Mucosa of rectum (tissue), 2 donors: ENCODE data around the gene PRDM1.

Experiments used
- H3K27ac ChIP-seq, 2 donors: one replicate each; pipeline ENCODE4 v1.7.0; 2013; ENCODE audit warnings: inconsistent platforms in 2 of 2, low read depth in 2 of 2, low read length in 2 of 2
- H3K27me3 ChIP-seq, 2 donors: one replicate each; pipeline ENCODE4 v1.7.0; 2013; ENCODE audit warnings: low read length in 2 of 2; ENCODE audit not compliant: control insufficient read depth in 2 of 2, insufficient read depth in 2 of 2
- H3K36me3 ChIP-seq, 2 donors: one replicate each; pipeline ENCODE4 v1.7.0; 2013; ENCODE audit warnings: low read length in 2 of 2; ENCODE audit not compliant: control insufficient read depth in 2 of 2, insufficient read depth in 2 of 2
- H3K4me1 ChIP-seq, 2 donors: one replicate each; pipeline ENCODE4 v1.7.0; 2013; ENCODE audit warnings: low read length in 2 of 2, mild to moderate bottlenecking in 1 of 2; ENCODE audit not compliant: control insufficient read depth in 2 of 2, insufficient read depth in 2 of 2
- H3K4me3 ChIP-seq, 2 donors: one replicate each; pipeline ENCODE4 v1.7.0; 2013; ENCODE audit warnings: low read length in 2 of 2
- H3K9ac ChIP-seq, 2 donors: one replicate each; pipeline ENCODE4 v1.7.0; 2013; ENCODE audit warnings: low read length in 2 of 2, low read depth in 1 of 2, mild to moderate bottlenecking in 1 of 2
- H3K9me3 ChIP-seq, 2 donors: one replicate each; pipeline ENCODE4 v1.7.0; 2013; ENCODE audit warnings: low read length in 2 of 2; ENCODE audit not compliant: control insufficient read depth in 2 of 2
- donor health status: healthy.
- donor health status: Normal muscosa, but diverticular disease.

Gene PRDM1

DNA sequence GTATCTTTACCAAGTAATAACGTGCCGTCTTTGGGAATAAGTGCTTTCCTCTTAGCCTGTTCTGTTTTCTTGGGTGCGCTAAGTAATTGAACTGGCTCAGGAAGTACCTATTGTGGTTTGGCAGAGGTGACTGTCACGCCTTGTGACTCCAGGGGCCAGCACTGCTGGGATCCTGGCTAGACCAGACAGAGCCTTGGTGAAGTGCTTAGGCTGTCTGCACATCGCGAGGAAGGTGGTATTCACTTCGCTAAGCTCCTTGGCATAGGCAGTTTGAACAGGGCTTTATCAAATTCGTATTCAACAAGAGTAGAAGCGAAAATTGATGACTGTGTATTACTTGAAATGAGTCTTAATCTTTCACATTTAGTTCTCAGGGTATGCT is 17.6 kb downstream of the PRDM1 start:
- no peaks in the 10 kb centered on the region for H3K27me3 ChIP-seq
- no peaks in the 10 kb centered on the region for H3K9me3 ChIP-seq
- H3K4me1 ChIP-seq = peaks cover 16 to 20% of the 10 kb centered on the region in 2 donors
- H3K27ac ChIP-seq = peak overlapping the region; percentile 34 to 57
- peaks cover 19 to 30% of the 10 kb centered on the region in 2 donors for H3K36me3 ChIP-seq
- peak overlapping the region; percentile 44 to 47 for H3K9ac ChIP-seq
- peak overlapping the region; percentile 60 to 67 for H3K4me3 ChIP-seq

DNA sequence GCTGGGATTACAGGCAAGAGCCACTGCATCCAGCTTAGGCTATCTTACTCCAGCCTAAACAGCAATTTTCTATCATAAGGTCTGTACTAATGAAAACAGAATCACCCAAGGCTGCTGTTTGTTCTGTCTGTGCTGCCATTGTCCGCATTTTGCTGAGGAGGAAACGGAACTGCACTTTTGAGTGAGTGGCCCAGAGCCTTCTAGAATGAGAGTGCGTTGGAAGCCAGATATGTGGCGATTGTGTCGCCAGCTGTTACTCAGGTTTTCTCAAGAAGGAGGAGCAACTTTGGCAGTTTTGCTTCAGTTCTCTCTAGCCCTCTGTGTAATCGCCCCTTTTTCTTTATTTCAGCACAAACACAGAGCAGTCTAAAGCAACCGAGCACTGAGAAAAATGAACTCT is 18.3 kb downstream of the PRDM1 start:
- Histone ChIP-seq H3K4me1 (peaks cover 9 to 12% of the 10 kb centered on the region in 2 donors), H3K9me3 (no peaks in the 10 kb centered on the region), H3K36me3 (peaks cover 19 to 30% of the 10 kb centered on the region in 2 donors), H3K27me3 (no peaks in the 10 kb centered on the region), H3K4me3 (no peak overlapping the region), H3K9ac (no peak overlapping the region), H3K27ac (no peak overlapping the region)

DNA sequence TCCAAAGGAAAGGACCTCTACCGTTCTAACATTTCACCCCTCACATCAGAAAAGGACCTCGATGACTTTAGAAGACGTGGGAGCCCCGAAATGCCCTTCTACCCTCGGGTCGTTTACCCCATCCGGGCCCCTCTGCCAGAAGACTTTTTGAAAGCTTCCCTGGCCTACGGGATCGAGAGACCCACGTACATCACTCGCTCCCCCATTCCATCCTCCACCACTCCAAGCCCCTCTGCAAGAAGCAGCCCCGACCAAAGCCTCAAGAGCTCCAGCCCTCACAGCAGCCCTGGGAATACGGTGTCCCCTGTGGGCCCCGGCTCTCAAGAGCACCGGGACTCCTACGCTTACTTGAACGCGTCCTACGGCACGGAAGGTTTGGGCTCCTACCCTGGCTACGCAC is 18.8 kb downstream of the PRDM1 start:
- no peak overlapping the region for H3K9ac ChIP-seq
- peaks cover 11 to 12% of the 10 kb centered on the region in 2 donors for H3K4me1 ChIP-seq
- no peaks in the 10 kb centered on the region for H3K27me3 ChIP-seq
- H3K4me3 ChIP-seq = no peak overlapping the region
- H3K9me3 ChIP-seq = no peaks in the 10 kb centered on the region
- H3K27ac ChIP-seq = no peak overlapping the region
- peaks cover 19 to 30% of the 10 kb centered on the region in 2 donors for H3K36me3 ChIP-seq

DNA sequence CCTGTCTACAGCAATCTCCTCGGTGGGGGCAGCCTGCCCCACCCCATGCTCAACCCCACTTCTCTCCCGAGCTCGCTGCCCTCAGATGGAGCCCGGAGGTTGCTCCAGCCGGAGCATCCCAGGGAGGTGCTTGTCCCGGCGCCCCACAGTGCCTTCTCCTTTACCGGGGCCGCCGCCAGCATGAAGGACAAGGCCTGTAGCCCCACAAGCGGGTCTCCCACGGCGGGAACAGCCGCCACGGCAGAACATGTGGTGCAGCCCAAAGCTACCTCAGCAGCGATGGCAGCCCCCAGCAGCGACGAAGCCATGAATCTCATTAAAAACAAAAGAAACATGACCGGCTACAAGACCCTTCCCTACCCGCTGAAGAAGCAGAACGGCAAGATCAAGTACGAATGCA is 19.4 kb downstream of the PRDM1 start:
- H3K4me1 ChIP-seq = peaks cover 12 to 13% of the 10 kb centered on the region in 2 donors
- no peak overlapping the region for H3K27ac ChIP-seq
- no peaks in the 10 kb centered on the region for H3K27me3 ChIP-seq
- H3K9ac ChIP-seq = no peak overlapping the region
- no peaks in the 10 kb centered on the region for H3K9me3 ChIP-seq
- H3K4me3 ChIP-seq = no peak overlapping the region
- H3K36me3 ChIP-seq = peaks cover 19 to 30% of the 10 kb centered on the region in 2 donors

DNA sequence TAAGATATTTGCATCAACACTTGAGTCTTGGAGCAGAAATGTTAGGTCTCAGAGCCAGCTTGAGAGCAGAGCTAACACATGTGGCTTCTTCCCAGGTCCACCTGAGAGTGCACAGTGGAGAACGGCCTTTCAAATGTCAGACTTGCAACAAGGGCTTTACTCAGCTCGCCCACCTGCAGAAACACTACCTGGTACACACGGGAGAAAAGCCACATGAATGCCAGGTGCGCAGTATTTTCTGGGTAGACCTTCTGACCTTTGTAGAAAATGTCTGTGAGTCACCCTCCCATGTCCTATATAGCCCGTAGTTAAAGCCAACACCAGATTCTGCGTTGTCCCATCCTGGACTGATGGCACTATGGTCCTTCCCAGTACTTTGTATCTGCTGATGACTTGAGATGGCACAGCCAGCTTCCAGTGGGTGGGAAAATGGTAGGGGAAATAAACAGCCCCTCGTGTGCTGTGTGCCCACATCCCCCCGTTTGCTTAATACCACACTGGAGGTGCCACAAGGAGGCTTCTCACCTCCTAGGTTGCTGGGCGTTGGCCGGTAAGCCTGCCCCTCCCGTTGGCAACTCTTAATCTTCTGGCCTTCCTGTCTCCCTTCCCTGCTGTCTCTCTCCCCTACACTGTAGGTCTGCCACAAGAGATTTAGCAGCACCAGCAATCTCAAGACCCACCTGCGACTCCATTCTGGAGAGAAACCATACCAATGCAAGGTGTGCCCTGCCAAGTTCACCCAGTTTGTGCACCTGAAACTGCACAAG is 20.3 kb downstream of the PRDM1 start:
- Histone ChIP-seq H3K36me3 (peaks cover 19 to 30% of the 10 kb centered on the region in 2 donors), H3K4me1 (peaks cover 12 to 13% of the 10 kb centered on the region in 2 donors), H3K4me3 (no peak overlapping the region), H3K27me3 (no peaks in the 10 kb centered on the region), H3K9me3 (no peaks in the 10 kb centered on the region), H3K9ac (no peak overlapping the region), H3K27ac (no peak overlapping the region)

DNA sequence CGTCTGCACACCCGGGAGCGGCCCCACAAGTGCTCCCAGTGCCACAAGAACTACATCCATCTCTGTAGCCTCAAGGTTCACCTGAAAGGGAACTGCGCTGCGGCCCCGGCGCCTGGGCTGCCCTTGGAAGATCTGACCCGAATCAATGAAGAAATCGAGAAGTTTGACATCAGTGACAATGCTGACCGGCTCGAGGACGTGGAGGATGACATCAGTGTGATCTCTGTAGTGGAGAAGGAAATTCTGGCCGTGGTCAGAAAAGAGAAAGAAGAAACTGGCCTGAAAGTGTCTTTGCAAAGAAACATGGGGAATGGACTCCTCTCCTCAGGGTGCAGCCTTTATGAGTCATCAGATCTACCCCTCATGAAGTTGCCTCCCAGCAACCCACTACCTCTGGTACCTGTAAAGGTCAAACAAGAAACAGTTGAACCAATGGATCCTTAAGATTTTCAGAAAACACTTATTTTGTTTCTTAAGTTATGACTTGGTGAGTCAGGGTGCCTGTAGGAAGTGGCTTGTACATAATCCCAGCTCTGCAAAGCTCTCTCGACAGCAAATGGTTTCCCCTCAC is 21.0 kb downstream of the PRDM1 start:
- Histone ChIP-seq H3K4me3 (no peak overlapping the region), H3K9me3 (no peaks in the 10 kb centered on the region), H3K36me3 (peaks cover 19 to 30% of the 10 kb centered on the region in 2 donors), H3K27me3 (no peaks in the 10 kb centered on the region), H3K4me1 (peaks cover 13 to 15% of the 10 kb centered on the region in 2 donors), H3K9ac (no peak overlapping the region), H3K27ac (no peak overlapping the region)

DNA sequence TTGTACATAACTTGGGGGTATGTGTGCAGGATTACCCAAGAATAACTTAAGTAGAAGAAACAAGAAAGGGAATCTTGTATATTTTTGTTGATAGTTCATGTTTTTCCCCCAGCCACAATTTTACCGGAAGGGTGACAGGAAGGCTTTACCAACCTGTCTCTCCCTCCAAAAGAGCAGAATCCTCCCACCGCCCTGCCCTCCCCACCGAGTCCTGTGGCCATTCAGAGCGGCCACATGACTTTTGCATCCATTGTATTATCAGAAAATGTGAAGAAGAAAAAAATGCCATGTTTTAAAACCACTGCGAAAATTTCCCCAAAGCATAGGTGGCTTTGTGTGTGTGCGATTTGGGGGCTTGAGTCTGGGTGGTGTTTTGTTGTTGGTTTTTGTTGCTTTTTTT is 22.0 kb downstream of the PRDM1 start:
- peaks cover 19 to 30% of the 10 kb centered on the region in 2 donors for H3K36me3 ChIP-seq
- H3K4me3 ChIP-seq = no peak overlapping the region
- H3K9me3 ChIP-seq = no peaks in the 10 kb centered on the region
- H3K9ac ChIP-seq = no peak overlapping the region
- H3K27me3 ChIP-seq = no peaks in the 10 kb centered on the region
- H3K4me1 ChIP-seq = peaks cover 11 to 12% of the 10 kb centered on the region in 2 donors
- no peak overlapping the region for H3K27ac ChIP-seq

DNA sequence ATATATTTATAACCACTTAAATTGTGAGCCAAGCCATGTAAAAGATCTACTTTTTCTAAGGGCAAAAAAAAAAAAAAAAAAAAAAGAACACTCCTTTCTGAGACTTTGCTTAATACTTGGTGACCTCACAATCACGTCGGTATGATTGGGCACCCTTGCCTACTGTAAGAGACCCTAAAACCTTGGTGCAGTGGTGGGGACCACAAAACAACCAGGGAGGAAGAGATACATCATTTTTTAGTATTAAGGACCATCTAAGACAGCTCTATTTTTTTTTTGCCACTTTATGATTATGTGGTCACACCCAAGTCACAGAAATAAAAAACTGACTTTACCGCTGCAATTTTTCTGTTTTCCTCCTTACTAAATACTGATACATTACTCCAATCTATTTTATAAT is 22.9 kb downstream of the PRDM1 start:
- no peaks in the 10 kb centered on the region for H3K9me3 ChIP-seq
- peaks cover 7 to 12% of the 10 kb centered on the region in 2 donors for H3K4me1 ChIP-seq
- no peak overlapping the region for H3K9ac ChIP-seq
- no peak overlapping the region for H3K27ac ChIP-seq
- H3K4me3 ChIP-seq = no peak overlapping the region
- H3K36me3 ChIP-seq = peaks cover 19 to 30% of the 10 kb centered on the region in 2 donors
- H3K27me3 ChIP-seq = no peaks in the 10 kb centered on the region

DNA sequence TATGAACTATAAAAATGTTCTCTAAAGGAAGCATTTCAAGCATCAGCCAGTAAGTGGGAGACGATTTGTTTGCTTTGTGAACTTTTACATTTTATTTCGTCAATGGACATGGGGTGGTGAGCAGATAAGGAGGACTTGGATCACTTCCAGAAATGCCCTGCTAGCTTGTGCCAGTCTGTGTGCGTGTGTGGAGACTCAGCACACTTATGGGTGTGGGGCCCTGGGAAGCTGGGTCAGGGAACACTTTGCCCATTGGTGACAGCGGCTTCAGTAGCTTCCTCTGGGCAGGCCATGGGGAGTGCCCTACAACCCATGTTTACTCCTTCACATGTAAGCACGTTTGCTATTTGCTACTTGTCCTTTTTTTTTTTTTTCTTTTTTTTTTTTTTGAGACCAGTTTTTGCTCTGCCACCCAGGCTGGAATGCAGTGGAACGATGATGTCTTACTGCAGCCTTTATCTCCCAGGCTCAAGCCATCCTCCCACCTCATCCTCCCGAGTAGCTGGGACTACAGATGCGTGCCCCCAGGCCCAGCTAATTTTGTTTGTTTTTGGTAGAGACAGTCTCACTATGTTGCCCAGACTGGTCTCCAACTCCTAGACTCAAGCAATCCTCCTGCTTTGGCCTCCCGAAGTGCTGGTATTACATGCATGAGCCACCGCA is 24.2 kb downstream of the PRDM1 start:
- no peak overlapping the region for H3K4me3 ChIP-seq
- no peaks in the 10 kb centered on the region for H3K9me3 ChIP-seq
- peak overlapping the region; percentile 6 to 43 for H3K27ac ChIP-seq
- H3K27me3 ChIP-seq = no peaks in the 10 kb centered on the region
- peaks cover 16 to 20% of the 10 kb centered on the region in 2 donors for H3K36me3 ChIP-seq
- no peak overlapping the region for H3K9ac ChIP-seq
- H3K4me1 ChIP-seq = peaks cover 7 to 12% of the 10 kb centered on the region in 2 donors

DNA sequence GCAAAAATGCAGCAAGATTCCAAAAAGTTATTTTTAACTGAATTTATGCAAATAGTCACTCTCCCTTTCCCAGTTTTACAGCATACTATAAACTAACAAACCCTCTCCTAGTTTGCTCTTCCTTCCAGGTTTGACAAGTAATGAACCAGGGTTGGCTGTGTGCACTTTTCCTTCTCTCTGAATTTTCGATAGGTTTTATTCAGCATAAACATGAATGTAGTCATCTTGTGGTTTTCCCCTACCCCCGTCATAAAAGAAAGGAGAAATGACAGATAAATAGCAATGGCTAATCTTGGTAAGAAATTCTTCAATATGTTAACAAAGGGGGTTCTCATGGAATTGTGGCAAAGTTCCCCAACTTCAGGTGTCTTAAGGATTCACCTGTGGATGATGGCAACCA is 26.3 kb downstream of the PRDM1 start:
- peaks cover 7% of the 10 kb centered on the region in 2 donors for H3K4me1 ChIP-seq

More for the DNA sequence above, 26.3 kb downstream of the PRDM1 start:
- no peak overlapping the region for H3K27ac ChIP-seq
- H3K9ac ChIP-seq = no peak overlapping the region
- no peaks in the 10 kb centered on the region for H3K27me3 ChIP-seq
- H3K4me3 ChIP-seq = no peak overlapping the region
- no peaks in the 10 kb centered on the region for H3K36me3 ChIP-seq
- H3K9me3 ChIP-seq = no peaks in the 10 kb centered on the region
